HEK293 (cell line): ENCODE measurements around the gene FHDC1.

Experiments used
- CTCF ChIA-PET: fragments of 350-600 bp; formaldehyde crosslinking; extraction: SDS; loops from one replicate; lab custom pipeline; 2021; ENCODE audit warnings: antibody characterized with exemption; lab: Yijun Ruan, JAX
- POLR2A ChIA-PET: fragments of 300-600 bp; formaldehyde crosslinking; extraction: SDS; loops from one replicate; lab custom pipeline; 2020; ENCODE audit warnings: antibody characterized with exemption, inconsistent platforms; lab: Yijun Ruan, JAX
- H3K27ac ChIP-seq: fragments of 200-500 bp; sonication (Bioruptor generic); 2 replicates; pipeline ENCODE4 v1.5.1; 2014; ENCODE audit warnings: low read depth, low read length, control low read depth, inconsistent platforms; ENCODE audit errors: extremely low read depth
- H3K36me3 ChIP-seq, 2 experiments: fragments of 200-500 bp in 1 of 2; sonication (Bioruptor generic) in 1 of 2; 1 replicate in 1 of 2; 2 replicates in 1 of 2; pipeline ENCODE4 v1.5.1; 2014 to 2017; ENCODE audit warnings: inconsistent platforms in 2 of 2, low read length in 2 of 2; ENCODE audit not compliant: control insufficient read depth in 2 of 2, insufficient read depth in 1 of 2
- H3K4me1 ChIP-seq: fragments of 200-500 bp; sonication (Bioruptor generic); 2 replicates; pipeline ENCODE4 v1.5.1; 2014; ENCODE audit warnings: mild to moderate bottlenecking, low read length, inconsistent platforms; ENCODE audit not compliant: control insufficient read depth, insufficient read depth
- H3K4me3 ChIP-seq: 2 replicates; pipeline ENCODE4 v1.5.1; 2011; ENCODE audit warnings: low read depth, mild to moderate bottlenecking, control low read depth, low read length, moderate library complexity
- H3K9me3 ChIP-seq: fragments of 200-500 bp; sonication (Bioruptor generic); 2 replicates; pipeline ENCODE4 v1.5.1; 2014; ENCODE audit warnings: low read depth, low read length, inconsistent platforms; ENCODE audit not compliant: control insufficient read depth, insufficient read depth
- HOXC10 ChIP-seq: sonication (generic); formaldehyde crosslinking; IDR thresholded peaks from 2 replicates; pipeline ENCODE4 v1.8.1; 2023; ENCODE audit warnings: mild to moderate bottlenecking, missing genetic modification reagents
- KLF10 ChIP-seq: fragments of 450-650 bp; IDR thresholded peaks from 2 replicates; pipeline ENCODE4 v1.5.1; 2018; ENCODE audit warnings: missing biosample characterization, mild to moderate bottlenecking, missing genetic modification characterization
- KLF17 ChIP-seq: fragments of 450-650 bp; formaldehyde crosslinking; IDR thresholded peaks from 2 replicates; pipeline ENCODE4 v1.5.1; 2016; ENCODE audit warnings: missing biosample characterization, missing genetic modification characterization
- KLF9 ChIP-seq: fragments of 450-650 bp; formaldehyde crosslinking; IDR thresholded peaks from 2 replicates; pipeline ENCODE4 v1.5.1; 2016; ENCODE audit warnings: missing biosample characterization, missing genetic modification characterization, low read depth
- WT1 ChIP-seq: fragments of 450-650 bp; formaldehyde crosslinking; IDR thresholded peaks from 2 replicates; pipeline ENCODE4 v1.5.1; 2016; ENCODE audit warnings: missing biosample characterization, missing genetic modification characterization
- ZBTB48 ChIP-seq: fragments of 450-650 bp; formaldehyde crosslinking; IDR thresholded peaks from 2 replicates; pipeline ENCODE4 v1.5.1; 2016; ENCODE audit warnings: missing biosample characterization, missing genetic modification characterization
- ZBTB49 ChIP-seq: fragments of 450-650 bp; formaldehyde crosslinking; IDR thresholded peaks from 2 replicates; pipeline ENCODE4 v1.5.1; 2016; ENCODE audit warnings: missing biosample characterization, missing genetic modification characterization, low read depth
- ZFP37 ChIP-seq: fragments of 450-650 bp; formaldehyde crosslinking; IDR thresholded peaks from 2 replicates; pipeline ENCODE4 v1.5.1; 2016; ENCODE audit warnings: missing biosample characterization, missing genetic modification characterization
- ZNF155 ChIP-seq: fragments of 450-650 bp; formaldehyde crosslinking; IDR thresholded peaks from 2 replicates; pipeline ENCODE4 v1.5.1; 2016; ENCODE audit warnings: missing biosample characterization, missing genetic modification characterization
- ZNF16 ChIP-seq: fragments of 450-650 bp; formaldehyde crosslinking; IDR thresholded peaks from 2 replicates; pipeline ENCODE4 v1.5.1; 2016; ENCODE audit warnings: low read depth, missing biosample characterization, missing genetic modification characterization
- ZNF174 ChIP-seq: fragments of 450-650 bp; formaldehyde crosslinking; IDR thresholded peaks from 2 replicates; pipeline ENCODE4 v1.5.0; 2017; ENCODE audit warnings: missing biosample characterization, mild to moderate bottlenecking, missing genetic modification characterization
- ZNF18 ChIP-seq: fragments of 450-650 bp; formaldehyde crosslinking; IDR thresholded peaks from 2 replicates; pipeline ENCODE4 v1.5.1; 2016; ENCODE audit warnings: missing biosample characterization, missing genetic modification characterization
- ZNF221 ChIP-seq: fragments of 450-650 bp; formaldehyde crosslinking; IDR thresholded peaks from 2 replicates; pipeline ENCODE4 v1.5.1; 2017; ENCODE audit warnings: missing biosample characterization, missing genetic modification characterization, borderline replicate concordance
- ZNF23 ChIP-seq: fragments of 450-650 bp; formaldehyde crosslinking; IDR thresholded peaks from 2 replicates; pipeline ENCODE4 v1.5.1; 2016; ENCODE audit warnings: missing biosample characterization, missing genetic modification characterization, borderline replicate concordance
- ZNF423 ChIP-seq: fragments of 450-650 bp; formaldehyde crosslinking; IDR thresholded peaks from 2 replicates; pipeline ENCODE4 v1.5.1; 2016; ENCODE audit warnings: missing biosample characterization, missing genetic modification characterization
- ZNF510 ChIP-seq: fragments of 450-650 bp; formaldehyde crosslinking; IDR thresholded peaks from 2 replicates; pipeline ENCODE4 v1.5.1; 2018; ENCODE audit warnings: mild to moderate bottlenecking, missing genetic modification characterization, missing biosample characterization; ENCODE audit not compliant: insufficient replicate concordance
- ZNF548 ChIP-seq: fragments of 450-650 bp; formaldehyde crosslinking; IDR thresholded peaks from 2 replicates; pipeline ENCODE4 v1.5.1; 2016; ENCODE audit warnings: missing biosample characterization, missing genetic modification characterization
- ZNF610 ChIP-seq: fragments of 450-650 bp; formaldehyde crosslinking; IDR thresholded peaks from 2 replicates; pipeline ENCODE4 v1.5.1; 2016; ENCODE audit warnings: missing biosample characterization, missing genetic modification characterization, borderline replicate concordance
- ZNF639 ChIP-seq: fragments of 450-650 bp; formaldehyde crosslinking; IDR thresholded peaks from 2 replicates; pipeline ENCODE4 v1.5.1; 2016; ENCODE audit warnings: missing biosample characterization, missing genetic modification characterization
- ZNF645 ChIP-seq: fragments of 450-650 bp; formaldehyde crosslinking; IDR thresholded peaks from 2 replicates; pipeline ENCODE4; 2016; ENCODE audit warnings: missing biosample characterization, missing genetic modification characterization
- ZNF658 ChIP-seq: fragments of 450-650 bp; formaldehyde crosslinking; IDR thresholded peaks from 2 replicates; pipeline ENCODE4; 2016; ENCODE audit warnings: missing biosample characterization, missing genetic modification characterization
- ZNF664 ChIP-seq: fragments of 450-650 bp; formaldehyde crosslinking; IDR thresholded peaks from 2 replicates; pipeline ENCODE4 v1.5.1; 2016; ENCODE audit warnings: missing biosample characterization, missing genetic modification characterization
- ZNF701 ChIP-seq: fragments of 450-650 bp; formaldehyde crosslinking; IDR thresholded peaks from 2 replicates; pipeline ENCODE4 v1.5.1; 2016; ENCODE audit warnings: missing biosample characterization, missing genetic modification characterization
- ZNF768 ChIP-seq: fragments of 450-650 bp; formaldehyde crosslinking; IDR thresholded peaks from 2 replicates; pipeline ENCODE4 v1.5.1; 2018; ENCODE audit warnings: missing biosample characterization, mild to moderate bottlenecking, missing genetic modification characterization
- ZNF785 ChIP-seq: fragments of 450-650 bp; formaldehyde crosslinking; IDR thresholded peaks from 2 replicates; pipeline ENCODE4 v1.5.1; 2016; ENCODE audit warnings: missing biosample characterization, missing genetic modification characterization
- ZNF837 ChIP-seq: fragments of 450-650 bp; formaldehyde crosslinking; IDR thresholded peaks from 2 replicates; pipeline ENCODE4 v1.5.1; 2016; ENCODE audit warnings: missing biosample characterization, missing genetic modification characterization
- ZNF843 ChIP-seq: fragments of 450-650 bp; formaldehyde crosslinking; IDR thresholded peaks from 2 replicates; pipeline ENCODE4 v1.5.1; 2016; ENCODE audit warnings: missing biosample characterization, missing genetic modification characterization
- ZSCAN4 ChIP-seq: fragments of 450-650 bp; formaldehyde crosslinking; IDR thresholded peaks from 2 replicates; pipeline ENCODE4 v1.5.1; 2017; ENCODE audit warnings: missing biosample characterization, missing genetic modification characterization

The FHDC1 gene

GRCh38 chr4:152989554-152989970, 53.4 kb downstream of the FHDC1 start (continued):
- TF ChIP-seq ZBTB49 (tag by site-specific recombination): no peak
- TF ChIP-seq, all 188 proteins: peak for 0

GRCh38 chr4:152990471-152991131, 54.5 kb downstream of the FHDC1 start:
- H3K9me3 ChIP-seq: no peaks in the 10 kb centered on the region
- no peaks in the 10 kb centered on the region for H3K36me3 ChIP-seq
- H3K4me3 ChIP-seq: no peak overlapping the region
- POLR2A ChIA-PET: no interaction called here
- CTCF ChIA-PET: no interaction called here
- no peaks in the 10 kb centered on the region for H3K4me1 ChIP-seq
- TF ChIP-seq ZNF18 (no peak), KLF9 (no peak), ZNF155 (tag by site-specific recombination) (no peak), ZNF174 (no peak), ZNF837 (no peak), ZNF510 (tag by site-specific recombination) (no peak), ZNF843 (tag by site-specific recombination) (no peak), ZNF785 (no peak), ZNF645 (tag by site-specific recombination) (no peak), ZNF548 (no peak), ZNF658 (tag by site-specific recombination) (no peak), ZBTB48 (no peak), ZSCAN4 (tag by site-specific recombination) (no peak), ZNF664 (tag by site-specific recombination) (no peak), ZNF610 (no peak), ZNF23 (no peak), HOXC10 (CRISPR knock-in tag) (no peak)
- no peak overlapping the region for H3K27ac ChIP-seq

GRCh38 chr4:152991398-152991797, 55.3 kb downstream of the FHDC1 start:
- POLR2A ChIA-PET: interaction anchor here (1.2 kb wide), 1 partner anchor 55 kb away, joined by 3 read pairs; the partner anchor contains the start of gene FHDC1
- no peaks in the 10 kb centered on the region for H3K9me3 ChIP-seq
- H3K27ac ChIP-seq: no peak overlapping the region
- no peaks in the 10 kb centered on the region for H3K36me3 ChIP-seq
- H3K4me1 ChIP-seq: no peaks in the 10 kb centered on the region
- no peak overlapping the region for H3K4me3 ChIP-seq
- CTCF ChIA-PET: no interaction called here
- TF ChIP-seq ZNF423 (tag by site-specific recombination) (no peak), ZNF221 (no peak), ZNF16 (tag by site-specific recombination) (no peak), ZFP37 (tag by site-specific recombination) (no peak), ZNF701 (tag by site-specific recombination) (no peak), ZNF768 (tag by site-specific recombination) (no peak), ZNF639 (tag by site-specific recombination) (no peak), KLF17 (tag by site-specific recombination) (no peak), KLF10 (tag by site-specific recombination) (no peak), WT1 (tag by site-specific recombination) (no peak)
